Activated gamma-delta T cell treated with anti-CD3 and anti-CD28 coated beads, Interleukin-2, amount 50 U/mL, for 16 hours (primary cell): ENCODE results near the gene WDFY3.

Experiments used
- DNase-seq: peaks from one replicate; pipeline ENCODE4 v3.0.0-alpha.2; 2020; ENCODE audit warnings: low read depth

The WDFY3 gene

DNA sequence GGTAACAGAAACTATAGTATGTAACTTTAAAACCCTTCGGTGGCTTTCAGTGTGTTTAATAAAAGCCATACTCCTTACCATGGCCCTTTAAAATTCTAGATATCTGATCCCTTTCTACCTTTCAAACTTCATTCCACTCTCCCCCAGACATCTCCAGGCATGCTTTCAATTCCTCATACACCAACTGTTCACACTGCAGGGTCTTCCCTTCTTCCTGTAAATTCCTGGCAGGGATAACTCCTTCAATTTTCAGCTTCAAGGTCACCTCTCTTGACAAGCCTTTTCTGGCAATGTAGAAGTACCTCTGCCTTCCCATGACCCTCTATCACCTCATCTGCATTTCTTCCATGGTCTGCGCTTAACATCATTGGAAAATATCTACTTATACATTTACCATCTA is 60.8 kb downstream of the WDFY3 start:
- no peak for DNase-seq

DNA sequence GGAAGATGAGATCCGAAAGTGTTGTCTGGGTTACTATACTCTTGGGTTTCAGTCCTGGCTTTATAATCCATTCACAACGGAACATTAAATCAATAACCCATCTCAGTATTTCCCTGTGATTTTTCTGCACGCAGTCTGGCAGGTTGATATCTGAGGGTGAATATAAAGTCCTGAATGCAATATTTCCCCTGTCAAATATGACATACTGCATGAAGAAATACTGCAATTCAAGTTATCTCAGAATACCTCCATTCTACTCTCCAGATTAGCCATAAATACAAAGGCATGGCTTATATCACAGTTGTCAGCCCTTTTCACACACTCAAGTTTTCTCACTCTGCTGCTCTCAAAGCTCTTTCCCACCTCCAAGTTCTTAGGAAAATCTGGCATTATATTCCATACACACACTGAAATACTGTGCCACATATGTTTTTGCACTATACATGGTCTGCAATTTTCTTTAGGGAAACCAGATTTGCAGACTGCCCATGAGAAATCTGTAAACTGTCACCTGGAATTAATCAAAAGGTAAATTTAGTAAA is 64.7 kb downstream of the WDFY3 start:
- no peak for DNase-seq

DNA sequence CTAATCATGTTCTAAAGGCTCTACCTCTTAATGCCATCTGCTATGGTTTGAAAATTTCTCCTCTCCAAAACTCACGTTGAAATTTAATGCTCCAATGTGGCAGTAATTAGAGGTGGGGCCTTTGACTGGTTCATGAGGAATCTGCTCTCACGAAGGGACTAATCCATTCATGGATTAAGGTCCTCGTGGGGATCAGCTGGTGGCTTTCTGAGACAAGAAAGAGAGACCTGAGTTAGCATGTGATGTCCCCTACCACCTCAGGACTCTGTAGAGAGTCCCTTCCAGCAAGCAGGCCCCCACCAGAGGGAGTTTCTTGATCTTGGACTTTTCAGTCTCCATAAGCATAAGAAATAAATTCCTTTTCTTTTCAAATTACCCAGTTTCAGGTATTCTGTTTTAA is 65.3 kb downstream of the WDFY3 start:
- no peak for DNase-seq

DNA sequence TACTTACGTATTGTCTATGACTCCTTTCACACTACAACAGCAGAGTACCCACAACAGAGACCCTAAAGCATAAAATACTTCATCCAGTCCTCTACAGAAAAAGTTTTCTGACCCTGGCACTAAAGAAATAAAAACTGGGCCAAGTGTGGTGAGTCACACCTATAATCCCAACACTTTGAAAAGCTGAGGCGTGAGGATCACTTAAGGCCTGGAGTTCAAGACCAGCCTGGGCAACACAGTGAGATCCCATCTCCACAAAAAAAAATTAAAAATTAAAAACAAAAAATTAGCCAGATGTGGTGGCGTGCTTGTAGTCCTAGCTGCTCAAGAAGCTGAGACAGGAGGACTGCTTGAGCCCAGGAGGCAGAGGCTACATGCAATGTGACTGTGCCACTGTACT is 66.9 kb downstream of the WDFY3 start:
- DNase-seq, result no peak

DNA sequence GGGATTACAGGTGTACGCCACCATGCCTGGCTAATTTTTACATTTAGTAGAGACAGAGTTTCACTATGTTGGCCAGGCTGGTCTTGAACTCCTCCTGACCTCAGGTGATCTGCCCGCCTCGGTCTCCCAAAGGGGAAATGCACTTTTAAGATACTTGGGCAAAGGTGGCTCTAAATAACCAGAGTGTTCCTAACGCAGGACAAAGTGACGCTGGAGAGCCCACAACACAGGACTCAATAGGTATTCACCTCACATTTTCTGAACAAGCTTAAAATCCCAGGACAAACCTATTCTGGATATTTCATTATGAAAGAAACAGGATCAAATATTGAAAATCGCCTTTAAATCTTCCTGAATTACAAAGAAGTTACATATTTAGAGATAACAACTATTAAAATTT is 69.0 kb downstream of the WDFY3 start:
- DNase-seq, result no peak

DNA sequence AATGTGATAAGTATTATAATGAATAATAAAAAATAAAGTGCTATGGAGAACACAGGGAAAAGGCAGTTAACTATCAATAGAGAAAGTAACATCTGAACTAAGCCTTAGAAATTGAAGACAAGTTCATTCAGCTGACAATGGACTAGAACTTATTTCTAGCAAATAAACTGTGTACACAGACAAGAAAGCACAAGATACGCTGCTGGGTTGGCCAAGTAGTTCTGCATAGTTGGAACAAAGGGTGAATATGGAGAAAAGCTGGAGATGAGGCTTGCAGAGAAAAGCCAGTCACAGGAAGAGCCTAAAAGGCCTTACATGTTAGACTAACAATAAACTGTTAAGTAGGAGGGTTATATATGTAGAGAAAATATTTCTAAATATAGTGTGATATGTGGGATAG is 71.2 kb downstream of the WDFY3 start:
- no peak for DNase-seq

- no peak for DNase-seq
Observed at GRCh38 chr4:84894621-84895020, 71.9 kb downstream of the WDFY3 start.

GRCh38 chr4:84892950-84893349 is 73.5 kb downstream of the WDFY3 start:
- DNase-seq, result no peak

DNA sequence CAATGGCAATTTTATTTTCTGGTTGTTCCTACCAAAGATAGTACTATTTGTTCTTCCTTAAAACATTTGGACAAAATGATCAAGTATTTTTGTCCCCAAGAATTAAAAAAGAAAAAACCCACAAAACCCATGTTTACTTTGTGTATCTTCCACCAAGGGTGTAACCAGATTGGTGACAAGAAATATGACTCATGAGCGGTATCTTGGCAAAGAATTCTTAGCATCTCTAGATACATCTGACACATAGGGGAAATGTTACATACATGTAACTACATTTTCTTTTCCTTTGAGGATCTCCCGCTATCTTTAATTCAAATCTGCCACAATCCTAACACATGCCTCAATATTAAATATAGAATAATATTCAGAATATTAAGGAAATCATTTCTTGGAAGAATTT is 78.7 kb downstream of the WDFY3 start:
- no peak for DNase-seq

GRCh38 chr4:84879651-84880200 is 86.8 kb downstream of the WDFY3 start:
- no peak for DNase-seq

DNA sequence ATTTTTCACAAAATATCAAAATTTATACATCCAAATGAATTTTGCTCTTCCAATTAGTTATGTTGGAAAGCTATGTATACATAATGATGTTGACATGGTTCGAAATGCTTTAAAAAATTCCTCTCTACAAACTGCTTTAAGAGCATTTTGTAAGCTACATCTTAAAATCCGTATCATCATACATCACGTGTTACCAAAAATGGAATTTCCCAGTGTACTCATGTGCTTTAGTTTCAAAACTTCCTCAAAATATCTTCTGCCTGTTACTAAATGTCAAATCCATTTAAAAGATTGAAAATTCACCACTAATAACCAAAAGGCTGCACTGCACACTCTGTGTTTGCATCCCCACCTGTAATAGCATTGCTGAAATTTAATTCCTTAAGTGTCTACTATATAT is 87.9 kb downstream of the WDFY3 start:
- no peak for DNase-seq

- DNase-seq, result no peak
Observed at GRCh38 chr4:84878090-84878489, 88.4 kb downstream of the WDFY3 start.

DNA sequence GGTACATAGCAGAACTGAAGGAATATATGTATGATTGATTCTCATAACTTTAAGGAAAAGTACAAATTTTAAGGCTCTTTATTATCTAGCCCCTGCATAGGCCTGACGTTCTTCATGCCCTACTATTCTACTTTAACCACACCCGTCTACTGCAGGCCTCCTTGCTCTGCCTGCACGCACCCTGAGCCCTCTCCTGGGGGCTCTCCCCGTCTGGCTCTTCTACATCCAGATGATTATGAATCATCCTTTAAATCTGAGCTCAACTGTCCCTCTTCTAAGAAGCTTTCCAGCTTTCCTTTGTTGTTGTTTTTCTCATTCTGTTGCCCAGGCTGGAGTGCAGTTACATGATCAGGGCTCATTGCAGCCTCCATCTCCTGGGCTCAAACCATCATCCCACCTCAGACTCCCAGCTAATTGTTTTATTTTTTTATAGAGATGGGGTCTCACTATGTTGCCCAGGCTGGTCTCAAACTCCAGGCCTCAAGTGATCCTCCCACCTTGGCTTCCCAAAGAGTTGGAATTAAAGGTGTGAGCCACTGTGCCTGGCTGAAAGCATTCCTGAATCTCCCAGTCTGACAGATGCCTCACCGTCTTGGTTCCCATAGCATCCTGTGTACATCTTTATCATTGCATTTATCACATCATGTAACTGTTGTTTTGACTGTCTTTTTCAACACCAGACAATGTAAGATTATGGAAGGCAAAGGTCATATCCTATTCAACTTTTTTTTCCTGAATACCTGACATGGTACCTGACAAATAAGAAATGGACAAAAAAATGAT is 89.2 kb downstream of the WDFY3 start:
- no peak for DNase-seq

DNA sequence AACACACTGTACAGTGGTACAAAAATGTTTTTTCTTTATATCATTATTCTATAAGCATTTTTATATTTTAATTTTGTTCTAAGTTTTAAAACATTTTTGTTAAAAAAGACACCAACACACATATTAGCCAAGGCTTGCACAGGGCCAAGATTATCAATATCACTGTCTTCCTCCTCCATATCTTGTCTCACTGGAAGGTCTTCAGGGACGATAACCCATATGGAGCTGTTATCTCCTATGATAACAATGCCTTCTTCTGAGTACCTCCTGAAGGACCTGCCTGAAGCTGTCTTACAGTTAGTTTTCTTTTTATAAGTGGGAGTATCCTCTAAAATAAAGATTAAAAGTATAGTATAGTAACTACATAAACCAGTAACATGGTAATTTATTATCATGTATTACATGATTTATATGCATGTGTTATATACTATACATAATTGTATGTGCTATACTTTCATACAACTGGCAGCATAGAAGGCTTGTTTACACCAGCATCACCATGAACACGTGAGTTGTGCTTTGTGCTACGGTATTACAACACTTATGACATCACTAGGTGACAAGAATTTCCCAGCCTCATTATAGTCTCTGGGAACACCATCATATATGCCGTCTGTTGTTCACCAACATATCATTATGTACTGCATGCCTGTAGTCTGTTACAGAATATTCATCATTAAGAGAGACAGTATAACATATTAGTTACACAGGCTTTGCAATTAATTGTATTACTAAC is 90.7 kb downstream of the WDFY3 start:
- no peak for DNase-seq

- DNase-seq, result no peak
Observed at GRCh38 chr4:84874619-84875018, 91.9 kb downstream of the WDFY3 start.

- DNase-seq, result no peak
Observed at GRCh38 chr4:84870398-84871163, 95.9 kb downstream of the WDFY3 start.

- DNase-seq, result no peak
Observed at GRCh38 chr4:84866295-84866694, 100.2 kb downstream of the WDFY3 start.

DNA sequence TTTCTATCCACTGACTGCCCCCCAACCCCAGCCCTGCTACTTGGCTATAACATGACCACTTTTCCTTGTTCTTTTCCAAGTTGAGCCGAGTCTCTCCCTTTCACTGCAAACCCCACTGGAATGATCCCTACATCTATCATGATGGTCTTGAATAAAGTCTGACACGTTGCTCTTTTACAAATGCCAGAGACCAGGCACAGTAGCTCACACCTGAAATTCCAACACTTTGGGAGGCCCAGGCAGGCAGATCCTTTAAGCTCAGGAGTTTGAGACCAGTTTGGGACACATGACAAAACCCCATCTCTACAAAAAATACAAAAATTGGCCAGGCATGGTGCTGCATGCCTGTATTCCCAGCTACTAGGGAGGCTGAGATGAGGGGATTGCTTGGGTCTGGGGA is 100.9 kb downstream of the WDFY3 start:
- DNase-seq, result no peak

GRCh38 chr4:84862064-84862463 is 104.4 kb downstream of the WDFY3 start:
- no peak for DNase-seq

DNA sequence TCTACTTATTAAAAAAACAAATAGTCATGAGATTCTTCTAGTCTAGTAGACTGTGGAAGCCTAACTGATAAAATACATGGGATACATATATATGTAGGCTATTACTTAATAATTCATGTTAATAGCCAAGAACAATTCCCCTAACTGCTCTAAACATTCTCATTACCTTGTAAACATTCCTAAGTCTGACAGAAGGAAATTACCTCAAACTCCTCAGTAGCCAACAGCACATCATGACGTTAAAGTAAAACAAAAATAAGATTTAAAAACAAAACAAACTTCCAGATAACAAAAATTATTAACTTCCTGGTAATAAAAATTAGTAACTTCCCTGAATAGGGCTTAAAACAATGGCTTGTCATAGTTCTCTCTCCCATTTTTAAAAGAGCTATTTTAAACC is 109.2 kb downstream of the WDFY3 start:
- no peak for DNase-seq

- no peak for DNase-seq
Observed at GRCh38 chr4:84856468-84857049, 109.9 kb downstream of the WDFY3 start.

DNA sequence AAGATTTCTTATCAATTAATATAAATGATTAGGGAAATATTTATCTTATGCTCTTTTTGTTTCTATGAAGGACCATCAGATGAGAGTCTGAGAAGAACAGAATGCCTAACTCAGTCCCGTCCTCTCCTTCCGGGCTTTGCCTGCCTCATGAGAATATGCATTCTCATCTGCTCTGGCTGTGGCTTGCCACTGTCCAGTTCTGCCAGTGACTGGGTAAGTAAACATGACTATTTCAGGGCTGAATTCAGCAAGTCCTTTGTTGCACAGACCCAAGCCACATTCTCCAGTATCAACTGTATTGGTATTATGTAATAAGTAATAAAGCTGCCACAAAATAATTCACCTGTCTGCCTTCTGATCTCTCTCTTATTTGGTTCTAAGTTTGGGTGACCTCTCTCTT is 110.7 kb downstream of the WDFY3 start:
- DNase-seq, result no peak
